ENCODE data around the gene MAP4K3. TPM values are rescaled to one million over a fixed set of nuclear protein-coding genes. Genes with fewer than 3 reads are reported as not detected.

The MAP4K3 gene
- total RNA-seq, 1 donor from 2014 or later: 18.3 TPM

DNA sequence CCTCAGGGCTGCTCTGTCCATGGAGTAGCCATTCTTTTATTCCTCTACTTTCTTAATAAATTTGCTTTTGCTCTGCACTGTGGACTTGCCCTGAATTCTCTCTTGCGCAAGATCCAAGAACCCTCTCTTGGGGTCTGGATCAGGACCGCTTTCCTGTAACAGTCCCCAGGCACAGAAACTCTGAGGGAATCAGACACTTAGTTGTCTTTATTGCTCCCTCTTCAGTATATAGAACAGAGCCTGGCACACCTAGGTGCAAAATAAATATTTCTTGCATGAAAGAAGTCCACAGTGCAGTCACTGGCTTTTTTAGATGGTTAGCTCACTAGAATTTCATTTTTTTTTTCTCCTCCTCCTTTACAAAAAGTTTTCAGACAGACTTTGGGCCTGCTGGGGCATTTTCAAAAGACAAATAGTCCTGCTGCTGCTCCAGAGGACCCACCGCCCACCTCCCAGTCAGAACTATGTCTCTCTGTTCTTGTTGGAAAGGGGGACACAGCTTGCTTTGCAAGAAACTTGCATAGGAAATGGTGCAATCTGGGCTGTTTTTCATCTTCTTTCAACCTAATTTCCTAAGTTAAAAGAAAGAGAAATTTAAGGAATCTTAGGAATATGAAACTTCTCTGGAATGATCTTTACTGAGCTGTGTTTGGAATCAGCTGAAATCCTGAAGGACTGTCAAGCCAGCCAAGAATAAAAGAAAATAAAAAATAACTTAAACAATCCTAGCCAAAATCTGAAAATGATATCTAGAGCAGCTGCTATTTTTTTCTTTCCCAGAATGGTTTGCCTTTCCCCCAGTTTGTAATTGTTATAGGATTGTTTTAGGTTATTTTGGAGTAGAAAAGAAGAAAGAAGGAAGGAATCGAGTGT lies 31.7 kb upstream of the MAP4K3 start:
- no peak for DNase-seq (ENCODE audit: low read depth)
- no peak overlapping the region for H3K4me3 ChIP-seq (ENCODE audit: low read depth, low read length)
- TF ChIP-seq, protein P1, sequence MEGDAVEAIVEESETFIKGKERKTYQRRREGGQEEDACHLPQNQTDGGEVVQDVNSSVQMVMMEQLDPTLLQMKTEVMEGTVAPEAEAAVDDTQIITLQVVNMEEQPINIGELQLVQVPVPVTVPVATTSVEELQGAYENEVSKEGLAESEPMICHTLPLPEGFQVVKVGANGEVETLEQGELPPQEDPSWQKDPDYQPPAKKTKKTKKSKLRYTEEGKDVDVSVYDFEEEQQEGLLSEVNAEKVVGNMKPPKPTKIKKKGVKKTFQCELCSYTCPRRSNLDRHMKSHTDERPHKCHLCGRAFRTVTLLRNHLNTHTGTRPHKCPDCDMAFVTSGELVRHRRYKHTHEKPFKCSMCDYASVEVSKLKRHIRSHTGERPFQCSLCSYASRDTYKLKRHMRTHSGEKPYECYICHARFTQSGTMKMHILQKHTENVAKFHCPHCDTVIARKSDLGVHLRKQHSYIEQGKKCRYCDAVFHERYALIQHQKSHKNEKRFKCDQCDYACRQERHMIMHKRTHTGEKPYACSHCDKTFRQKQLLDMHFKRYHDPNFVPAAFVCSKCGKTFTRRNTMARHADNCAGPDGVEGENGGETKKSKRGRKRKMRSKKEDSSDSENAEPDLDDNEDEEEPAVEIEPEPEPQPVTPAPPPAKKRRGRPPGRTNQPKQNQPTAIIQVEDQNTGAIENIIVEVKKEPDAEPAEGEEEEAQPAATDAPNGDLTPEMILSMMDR (conservative IDR thresholded peaks at IDR 0.05; ENCODE audit: low read depth, low read length): no peak

DNA sequence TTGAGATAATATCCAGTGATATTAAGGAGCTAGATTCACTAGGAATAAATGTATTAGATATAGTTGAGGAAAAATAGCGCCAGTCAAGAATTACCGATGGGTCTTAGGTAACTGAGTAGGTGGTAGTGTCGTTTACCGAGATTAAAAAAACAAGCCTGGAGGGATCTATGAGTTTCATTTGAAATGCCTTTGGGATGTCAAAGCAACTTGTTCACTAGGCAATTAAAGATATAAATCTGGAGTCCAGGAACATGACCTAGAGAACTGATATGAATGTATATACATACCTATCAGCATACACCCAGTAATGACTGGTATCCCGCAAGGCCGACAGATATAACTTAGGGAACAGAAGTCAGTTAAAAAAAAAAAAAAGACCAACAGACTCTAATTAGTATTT lies 29.2 kb upstream of the MAP4K3 start:
- no peak for DNase-seq (ENCODE audit: low read depth)
- TF ChIP-seq, protein P1 (conservative IDR thresholded peaks at IDR 0.05; ENCODE audit: low read depth, low read length): no peak
- H3K4me3 ChIP-seq (ENCODE audit: low read depth, low read length): no peak overlapping the region

DNA sequence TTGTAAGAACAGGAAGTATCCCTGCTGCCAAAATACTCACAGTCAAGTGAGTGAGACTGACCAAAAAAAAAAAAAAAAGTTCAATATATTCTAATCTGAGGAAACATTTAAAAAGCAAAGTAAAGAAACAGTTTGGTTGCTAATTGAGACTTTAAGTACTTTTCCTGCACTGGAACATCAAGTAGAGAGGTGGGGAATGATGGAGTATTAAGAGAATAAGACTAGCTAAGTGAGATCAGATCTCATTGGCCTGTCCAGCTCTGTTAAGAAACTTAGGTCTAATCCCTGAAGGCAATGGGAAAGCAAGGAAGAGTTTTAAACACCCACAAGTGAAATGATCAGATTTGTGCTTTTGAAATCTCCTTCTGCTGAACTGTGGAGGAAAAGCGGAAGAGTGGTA lies 27.8 kb upstream of the MAP4K3 start:
- no peak overlapping the region for H3K4me3 ChIP-seq (ENCODE audit: low read depth, low read length)
- TF ChIP-seq, protein P1 (conservative IDR thresholded peaks at IDR 0.05; ENCODE audit: low read depth, low read length): no peak
- no peak for DNase-seq (ENCODE audit: low read depth)

DNA sequence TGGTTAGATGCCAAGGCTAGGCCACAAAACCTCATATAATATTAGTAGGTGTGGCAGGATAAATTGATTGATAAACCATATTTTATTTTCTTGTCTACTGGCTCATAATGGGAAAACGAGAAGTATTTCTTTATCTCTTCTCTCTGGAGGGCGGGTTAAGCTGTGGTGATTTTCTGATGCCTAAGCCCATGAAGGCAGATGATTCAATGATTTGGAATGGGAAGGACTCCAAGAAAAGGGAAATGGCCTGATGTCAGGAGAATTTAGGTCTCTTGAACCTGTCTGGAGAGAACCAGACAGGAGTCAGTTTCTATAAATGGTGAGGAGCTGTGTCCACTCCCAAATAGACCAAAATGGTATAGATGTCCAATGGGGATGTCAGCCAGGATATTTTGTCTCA lies 18.7 kb upstream of the MAP4K3 start:
- DNase-seq (ENCODE audit: low read depth): no peak
- H3K4me3 ChIP-seq (ENCODE audit: low read depth, low read length): no peak overlapping the region
- TF ChIP-seq, protein P1 (conservative IDR thresholded peaks at IDR 0.05; ENCODE audit: low read depth, low read length): no peak

DNA sequence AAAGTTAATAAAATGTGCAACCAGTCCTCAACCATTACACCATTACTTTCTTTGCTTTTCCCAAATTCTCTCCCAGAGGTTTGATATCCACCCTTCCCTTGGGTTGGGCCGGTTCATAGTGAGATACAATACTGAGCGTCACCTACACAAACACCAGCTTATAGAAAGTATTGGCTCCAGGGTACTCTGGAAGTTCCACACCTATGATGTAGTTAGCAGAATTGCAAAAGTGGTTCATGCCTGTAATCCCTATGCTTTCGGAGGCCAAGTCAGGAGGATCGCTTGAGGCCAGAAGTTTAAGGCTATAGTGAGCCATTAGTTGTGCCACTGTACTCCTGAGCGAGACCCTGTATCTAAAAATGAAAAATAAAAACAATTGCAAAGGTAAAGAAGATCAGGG lies 15.3 kb upstream of the MAP4K3 start:
- no peak overlapping the region for H3K4me3 ChIP-seq (ENCODE audit: low read depth, low read length)
- TF ChIP-seq, protein P1 (conservative IDR thresholded peaks at IDR 0.05; ENCODE audit: low read depth, low read length): no peak
- DNase-seq (ENCODE audit: low read depth): no peak

DNA sequence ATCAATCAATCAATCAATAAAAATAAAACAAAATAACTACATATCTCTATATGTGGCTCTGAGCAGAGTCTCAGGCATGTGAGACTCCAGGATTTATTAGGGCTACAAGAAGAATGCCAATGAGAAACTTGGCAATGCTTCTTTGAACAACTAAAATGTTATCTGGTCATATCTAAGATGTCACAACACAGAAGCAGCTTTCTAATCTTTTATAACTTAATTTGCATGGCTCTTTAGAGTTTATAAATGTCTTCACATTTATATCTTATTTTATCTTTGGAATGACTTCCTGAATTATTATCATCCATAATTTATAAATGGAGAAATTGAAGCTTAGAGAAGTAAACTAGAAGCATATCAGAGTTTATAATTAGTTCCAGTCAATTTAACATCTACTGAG lies 14.9 kb upstream of the MAP4K3 start:
- TF ChIP-seq, protein P1 (conservative IDR thresholded peaks at IDR 0.05; ENCODE audit: low read depth, low read length): no peak
- no peak overlapping the region for H3K4me3 ChIP-seq (ENCODE audit: low read depth, low read length)
- DNase-seq (ENCODE audit: low read depth): no peak

DNA sequence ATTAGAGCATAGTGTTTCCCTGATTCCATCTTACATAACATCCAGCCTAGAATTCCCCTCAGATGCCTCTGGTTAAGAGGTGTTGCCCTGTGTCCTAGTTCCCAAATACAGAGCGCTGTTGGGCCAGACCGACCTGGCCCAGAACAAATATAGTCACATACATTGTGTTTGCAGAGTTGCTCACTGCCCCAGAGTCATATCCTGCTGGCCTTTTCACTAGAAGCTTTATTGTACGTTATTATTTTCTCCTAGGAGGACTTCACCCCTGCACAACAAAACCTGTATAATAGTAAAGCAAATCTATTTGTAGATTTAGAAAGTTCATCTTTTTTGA lies 11.1 kb upstream of the MAP4K3 start:
- no peak overlapping the region for H3K4me3 ChIP-seq (ENCODE audit: low read depth, low read length)
- TF ChIP-seq, protein P1 (conservative IDR thresholded peaks at IDR 0.05; ENCODE audit: low read depth, low read length): no peak
- DNase-seq (ENCODE audit: low read depth): no peak
